ENCODE measurements around the gene TMEM263. TPM values are rescaled to one million over a fixed set of nuclear protein-coding genes. Genes with fewer than 3 reads are reported as not detected.

TMEM263 gene
- total RNA-seq, 1 experiment from 2014 or later, result 35.0 TPM

- DNase-seq (ENCODE audit: low read depth, low spot score) (no peak), ATAC-seq (no peak)
- H3K4me3 ChIP-seq (ENCODE audit: low read depth in 2 of 2, low read length in 2 of 2), result no peak overlapping the region
- H3K36me3 ChIP-seq (ENCODE audit: control insufficient read depth, insufficient read depth, low read length), result no peaks in the 10 kb centered on the region
- CTCF ChIA-PET, result no interaction called here
- BruUV-seq (replicated peaks), result no TSS peak
- POLR2A ChIA-PET, result no interaction called here
- no peaks in the 10 kb centered on the region for H3K4me1 ChIP-seq (ENCODE audit: control insufficient read depth, insufficient read depth, low read length)
- no peaks in the 10 kb centered on the region for H3K9me3 ChIP-seq (ENCODE audit: control insufficient read depth, insufficient read depth, low read depth, low read length)
- no peaks in the 10 kb centered on the region for H3K27me3 ChIP-seq (ENCODE audit: control insufficient read depth, insufficient read depth, low read length)
- no peak overlapping the region for H3K27ac ChIP-seq (ENCODE audit: low read length)
- in situ Hi-C loops (cut with HindIII; ENCODE audit: low pct_unique_long_range_greater_than_20kb, low sequenced_read_pairs) (no loop called here), intact Hi-C loops (cut with micrococcal nuclease; ENCODE audit: unreplicated experiment) (no loop called here)
- no peak for TF ChIP-seq CTCF (IDR thresholded peaks at IDR 0.05)
- no peak for TF ChIP-seq TCF7L2 (IDR thresholded peaks at IDR 0.05; ENCODE audit: low read depth, low read length)
- no peak for TF ChIP-seq POLR2AphosphoS5 (IDR thresholded peaks at IDR 0.05; ENCODE audit: low read depth, low read length)
- no peak for TF ChIP-seq SIN3A (IDR thresholded peaks at IDR 0.05; ENCODE audit: borderline replicate concordance, insufficient read depth, low read depth, low read length)
- TF ChIP-seq REST (IDR thresholded peaks at IDR 0.05; ENCODE audit: insufficient read depth in 1 of 2, low read depth in 2 of 2, low read length in 1 of 2), result no peak
Observed at GRCh38 chr12:107019546-107019945, 63.8 kb downstream of the TMEM263 start.

Other genes with a start within 250 kb of the TMEM263 start
- gene RIC8B, start 181.2 kb upstream of the TMEM263 start, total RNA-seq (2021; ENCODE audit: unreplicated experiment), result 16.1 TPM
- gene MTERF2, start 31.2 kb downstream of the TMEM263 start, total RNA-seq (2021; ENCODE audit: unreplicated experiment), result 10.9 TPM
- 43.8 TPM for gene CRY1, start 137.6 kb downstream of the TMEM263 start, total RNA-seq (2021; ENCODE audit: unreplicated experiment)